SHP77 treated with DMSO at 0.1 percent for 48 hours (cell line): Measurements from ENCODE around the gene MYO9B.
"Not testable (repeated sequence)": the region's sequence is repeated elsewhere in the genome, so short reads cannot be mapped to it uniquely, and the experiment has no call there.

ENCODE experiments used
- DNase-seq: peaks from one replicate; lab custom pipeline; 2025; lab: John Stamatoyannopoulos, UW

The MYO9B gene

GRCh38 chr19:17090583-17090982, 15.0 kb downstream of the MYO9B start:
- no peak for DNase-seq

- no peak for DNase-seq
Measured at GRCh38 chr19:17091758-17092333, 16.3 kb downstream of the MYO9B start.

- no peak for DNase-seq
Measured at GRCh38 chr19:17092696-17093095, 17.1 kb downstream of the MYO9B start.

- DNase-seq = not testable (repeated sequence)
Measured at GRCh38 chr19:17094694-17095093, 19.1 kb downstream of the MYO9B start.

GRCh38 chr19:17095141-17095919, 19.8 kb downstream of the MYO9B start:
- DNase-seq = no peak

GRCh38 chr19:17097593-17098126, 22.1 kb downstream of the MYO9B start:
- no peak for DNase-seq

GRCh38 chr19:17098326-17098725, 22.7 kb downstream of the MYO9B start:
- DNase-seq = no peak

GRCh38 chr19:17101686-17102628, 26.4 kb downstream of the MYO9B start:
- DNase-seq = no peak

GRCh38 chr19:17103177-17103576, 27.6 kb downstream of the MYO9B start:
- no peak for DNase-seq

GRCh38 chr19:17104679-17105078, 29.1 kb downstream of the MYO9B start:
- no peak for DNase-seq

- no peak for DNase-seq
Measured at GRCh38 chr19:17105556-17105955, 30.0 kb downstream of the MYO9B start.

- DNase-seq = not testable (repeated sequence)
Measured at GRCh38 chr19:17106964-17107363, 31.4 kb downstream of the MYO9B start.

GRCh38 chr19:17107546-17108452, 32.2 kb downstream of the MYO9B start:
- DNase-seq = no peak

GRCh38 chr19:17108453-17108784, 32.8 kb downstream of the MYO9B start:
- no peak for DNase-seq

- no peak for DNase-seq
Measured at GRCh38 chr19:17109300-17109699, 33.7 kb downstream of the MYO9B start.

GRCh38 chr19:17109962-17110598, 34.5 kb downstream of the MYO9B start:
- no peak for DNase-seq

GRCh38 chr19:17110599-17110966, 35.0 kb downstream of the MYO9B start:
- DNase-seq = no peak

- no peak for DNase-seq
Measured at GRCh38 chr19:17111766-17112165, 36.2 kb downstream of the MYO9B start.

GRCh38 chr19:17112271-17112670, 36.7 kb downstream of the MYO9B start:
- DNase-seq = no peak

GRCh38 chr19:17112700-17113099, 37.1 kb downstream of the MYO9B start:
- DNase-seq = no peak
